Measurements from ENCODE around the gene TEX30. TPM values are rescaled to one million over a fixed set of nuclear protein-coding genes. Genes with fewer than 3 reads are reported as not detected.

The TEX30 gene
- total RNA-seq, 2 experiments from 2014 or later, result 40.1 to 43.3 TPM

Other genes with a start within 250 kb of the TEX30 start
- gene TPP2, start 176.8 kb downstream of the TEX30 start, total RNA-seq, result 10 to 100 TPM; 77.8 to 85.4 TPM
- not detected for gene METTL21C, start 78.7 kb downstream of the TEX30 start, total RNA-seq
- gene POGLUT2, start 25.2 kb upstream of the TEX30 start, total RNA-seq, result 10 to 100 TPM; 12.5 to 13.4 TPM
- 10 to 100 TPM; 26.9 to 27.7 TPM for gene BIVM, start 25.3 kb upstream of the TEX30 start, total RNA-seq
- 10 to 100 TPM; 66.8 to 68.0 TPM for gene ERCC5, start 72.2 kb upstream of the TEX30 start, total RNA-seq